Vagina (tissue), 2 donors: ENCODE results near the gene RETREG1.

Experiments used
- CTCF ChIP-seq, 3 experiments: fragments of 450-650 bp in 2 of 3; fragments of 200-600 bp in 1 of 3; sonication (generic) in 1 of 3; IDR thresholded peaks; one replicate each; pipeline ENCODE4 v1.5.1; 2017 to 2019; ENCODE audit warnings: antibody characterized with exemption in 3 of 3, mild to moderate bottlenecking in 2 of 3, moderate library complexity in 2 of 3
- POLR2A ChIP-seq, 2 donors: fragments of 450-650 bp; IDR thresholded peaks; one replicate each; pipeline ENCODE4 v1.6.1; 2017; ENCODE audit warnings: antibody characterized with exemption in 2 of 2, mild to moderate bottlenecking in 2 of 2, moderate library complexity in 2 of 2
- POLR2AphosphoS5 ChIP-seq, 2 donors: sonication (generic); formaldehyde crosslinking; IDR thresholded peaks; one replicate each; pipeline ENCODE4 v1.9.0; 2017; ENCODE audit warnings: antibody characterized with exemption in 2 of 2, mild to moderate bottlenecking in 2 of 2, low read depth in 1 of 2; ENCODE audit not compliant: insufficient read depth in 1 of 2

- TF ChIP-seq CTCF (IDR thresholded peaks at IDR 0.05) (no peak), POLR2AphosphoS5 (IDR thresholded peaks at IDR 0.05; ENCODE audit: insufficient read depth in 1 of 2, low read depth in 1 of 2) (no peak), POLR2A (IDR thresholded peaks at IDR 0.05) (no peak)
These were observed 109.1 kb downstream of the RETREG1 start for GRCh38 chr5:16507716-16508115.
